Pancreas (tissue), 10 donors: Measurements from ENCODE around the gene RGS12. TPM values are rescaled to one million over a fixed set of nuclear protein-coding genes. Genes with fewer than 3 reads are reported as not detected.

Experiments
- ATAC-seq, 4 donors: fragments of 200-7000 bp; cut with Tn5 transposase; one replicate each; pipeline versions ENCODE4 v1.8.0 to v1.9.1; 2020; ENCODE audit warnings: mild to moderate bottlenecking in 4 of 4, moderate library complexity in 4 of 4
- DNase-seq, 6 donors: peaks; one replicate each; pipeline ENCODE4 v3.0.0-alpha.2; 2020
- FAIRE-seq: peaks from 2 replicates; lab custom pipeline; 2012; peaks lifted over from hg19 to GRCh38; lab: Jason Lieb, UNC
- H3K27ac ChIP-seq, 4 donors: fragments of 200-600 bp; sonication (generic); 1 replicate in 3 of 4; 2 replicates in 1 of 4; pipeline versions ENCODE4 v1.5.0 to v1.8.0; 2020
- H3K27me3 ChIP-seq, 4 donors: fragments of 200-600 bp; one replicate each; pipeline ENCODE4 v1.8.0; 2021
- H3K36me3 ChIP-seq, 3 donors: fragments of 200-600 bp; sonication (generic) in 1 of 3; one replicate each; pipeline versions ENCODE4 v1.5.0 to v1.8.0; 2020 to 2021
- H3K4me1 ChIP-seq, 3 donors: fragments of 200-600 bp; one replicate each; pipeline ENCODE4 v1.8.0; 2021
- H3K4me3 ChIP-seq, 4 donors: fragments of 200-600 bp; sonication (generic) in 2 of 4; one replicate each; pipeline versions ENCODE4 v1.5.0 to v1.8.0; 2020 to 2021
- H3K9me3 ChIP-seq, 4 donors: fragments of 200-600 bp; one replicate each; pipeline ENCODE4 v1.8.0; 2021
- WGBS, 2 donors: extraction: QIAGEN DNeasy Blood & Tissue Kit; methylation state at CpG; one replicate each; pipeline ENCODE4 v1.1.7; 2013; 5-methylcytosine and 5-hydroxymethylcytosine counted together
- intact Hi-C, 3 donors: fragments of 100-400 bp; cut with DNase I; formaldehyde crosslinking; loops; one replicate each; pipeline versions ENCODE4 v1.11.1 to v1.14.2; 2022
- polyA plus RNA-seq, 2 donors: library from polyadenylated mRNA; stranded (reverse); fragments of 200-250 nt; gene quantifications; one replicate each; pipeline ENCODE4 v1.2.3, GENCODE V29; 2013
- total RNA-seq, 6 donors: library from RNA; stranded (reverse); fragmentation: NEBNext Ultra II Directional in 4 of 6; extraction: Animal tissue kit (Norgen Biotek cat#: 25700) in 4 of 6; gene quantifications; one replicate each; pipeline versions ENCODE4 v1.2.1 to v1.2.4, GENCODE V29; 2021 to 2023
- TF ChIP-seq, protein P1 (sequence below), 4 donors: fragments of 200-600 bp; sonication (generic) in 3 of 4; IDR thresholded peaks; one replicate each; pipeline versions ENCODE4 v1.5.0 to v1.8.0; 2021; ENCODE audit warnings: antibody characterized with exemption in 4 of 4
- donor health status: healthy with polysubstance abuse.
- donor health status: DM: no; HTN: no; CAD: no; lungs with moderate emphysema.
- donor health status: DM: no; HTN: no; CAD: no.
- donor health status: control.
- donor health status: control.
- donor health status: Bipolar disorder and iron deficiency.
- donor health status: DM: yes; HTN: yes; CAD: no.
- donor health status: DM: no; HTN: no; CAD: no.
- donor health status: DM: no; HTN: no; CAD: no.
- donor health status: DM: yes; HTN: yes; CAD: no.

RGS12 gene
- total and polyA plus RNA-seq, 8 donors, result 4.6 to 21.6 (median 10.4) TPM

DNA sequence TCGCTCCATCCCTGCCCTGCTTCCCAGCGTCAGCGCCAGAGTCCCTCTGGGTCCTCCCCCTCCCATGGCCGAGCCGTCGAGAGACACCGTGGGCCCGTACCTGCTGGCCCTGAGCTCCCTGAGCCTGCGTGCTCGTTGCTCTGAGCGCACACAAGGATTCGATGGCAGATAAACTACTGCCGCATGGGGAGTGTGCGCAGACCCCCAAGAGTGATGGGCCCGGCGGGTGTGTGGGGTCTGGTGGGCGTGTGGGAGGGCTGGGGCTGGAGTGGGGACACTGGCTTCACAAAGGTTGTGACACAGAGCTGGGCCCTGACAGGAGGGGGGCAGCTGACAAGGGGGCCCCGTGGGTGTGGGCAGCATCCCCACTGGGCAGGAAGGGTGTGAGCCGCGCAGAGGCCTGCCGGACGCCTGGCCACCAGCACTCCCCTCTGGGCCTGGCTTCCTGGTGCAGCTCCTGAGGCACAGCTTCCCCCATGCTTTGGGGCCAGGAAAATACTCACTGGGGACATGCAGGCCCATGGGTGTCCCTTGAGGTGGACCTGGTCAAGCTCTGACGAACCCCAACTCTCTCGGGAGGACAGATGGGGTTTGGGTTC, 4.8 kb upstream of the RGS12 start:
- Histone ChIP-seq H3K4me1 (peaks cover 5 to 7% (median 6%) of the 10 kb centered on the region in 3 donors), H3K9me3 (no peaks in the 10 kb centered on the region), H3K36me3 (no peaks in the 10 kb centered on the region), H3K27ac (no peak overlapping the region), H3K27me3 (no peaks in the 10 kb centered on the region), H3K4me3 (no peak overlapping the region)
- FAIRE-seq, result no peak
- no peak for ATAC-seq
- peak in 1 of 6 donors; percentile 67 for DNase-seq
- intact Hi-C loops, result no loop called here
- TF ChIP-seq, protein P1, sequence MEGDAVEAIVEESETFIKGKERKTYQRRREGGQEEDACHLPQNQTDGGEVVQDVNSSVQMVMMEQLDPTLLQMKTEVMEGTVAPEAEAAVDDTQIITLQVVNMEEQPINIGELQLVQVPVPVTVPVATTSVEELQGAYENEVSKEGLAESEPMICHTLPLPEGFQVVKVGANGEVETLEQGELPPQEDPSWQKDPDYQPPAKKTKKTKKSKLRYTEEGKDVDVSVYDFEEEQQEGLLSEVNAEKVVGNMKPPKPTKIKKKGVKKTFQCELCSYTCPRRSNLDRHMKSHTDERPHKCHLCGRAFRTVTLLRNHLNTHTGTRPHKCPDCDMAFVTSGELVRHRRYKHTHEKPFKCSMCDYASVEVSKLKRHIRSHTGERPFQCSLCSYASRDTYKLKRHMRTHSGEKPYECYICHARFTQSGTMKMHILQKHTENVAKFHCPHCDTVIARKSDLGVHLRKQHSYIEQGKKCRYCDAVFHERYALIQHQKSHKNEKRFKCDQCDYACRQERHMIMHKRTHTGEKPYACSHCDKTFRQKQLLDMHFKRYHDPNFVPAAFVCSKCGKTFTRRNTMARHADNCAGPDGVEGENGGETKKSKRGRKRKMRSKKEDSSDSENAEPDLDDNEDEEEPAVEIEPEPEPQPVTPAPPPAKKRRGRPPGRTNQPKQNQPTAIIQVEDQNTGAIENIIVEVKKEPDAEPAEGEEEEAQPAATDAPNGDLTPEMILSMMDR (IDR thresholded peaks at IDR 0.05), result no peak
- 77 to 81% methylated on average over 19 to 24 of the region's 24 CpGs for WGBS, 2 donors

DNA sequence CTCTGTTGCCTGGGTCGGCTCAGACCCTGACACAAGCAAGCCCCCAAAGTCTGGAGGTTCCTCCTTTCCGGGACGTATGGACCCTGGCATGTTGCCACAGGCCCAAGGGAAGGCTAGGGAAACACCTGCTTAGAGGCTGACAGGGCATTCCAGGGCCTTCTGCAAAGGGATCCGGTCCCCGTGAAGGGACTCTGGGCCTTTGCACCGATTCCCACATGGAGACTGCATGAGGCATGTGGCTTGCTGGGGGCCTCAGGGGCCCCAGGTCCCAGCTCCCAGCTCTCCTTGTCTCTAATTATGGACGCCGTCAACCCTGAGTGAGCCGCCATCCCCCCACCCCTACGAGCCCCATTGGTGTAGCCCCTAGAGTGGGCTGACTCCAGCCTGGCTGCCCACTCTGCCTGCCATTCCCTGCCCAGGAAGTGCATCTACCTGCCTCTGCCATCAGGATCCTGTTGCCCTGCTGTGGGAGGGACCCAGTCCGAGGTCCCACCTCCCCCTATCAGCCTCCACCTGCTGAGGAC, 4.2 kb upstream of the RGS12 start:
- intact Hi-C loops, result no loop called here
- ATAC-seq, result no peak

DNA sequence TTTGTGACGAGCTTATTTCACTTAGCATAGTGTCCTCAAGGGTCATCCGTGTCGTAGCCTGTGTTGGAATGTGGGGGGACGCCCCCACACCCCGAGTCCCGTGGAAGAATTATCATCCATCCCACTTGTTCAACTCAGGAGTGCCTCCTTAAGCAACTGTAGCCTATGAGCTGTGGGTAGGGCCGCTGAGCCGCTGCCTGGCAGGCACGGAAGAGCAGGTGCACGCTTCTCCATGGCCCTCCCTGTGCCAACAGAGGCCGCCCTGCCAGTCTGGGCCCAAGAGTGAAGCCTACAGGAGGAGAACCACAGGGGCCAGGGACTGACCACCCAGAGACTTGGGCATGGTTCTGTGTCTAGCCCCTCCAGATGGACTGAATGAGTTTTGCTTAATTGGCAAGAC, 2.3 kb upstream of the RGS12 start:
- Histone ChIP-seq H3K4me1 (peaks cover 5 to 7% (median 6%) of the 10 kb centered on the region in 3 donors), H3K27me3 (no peaks in the 10 kb centered on the region), H3K27ac (no peak overlapping the region), H3K36me3 (no peaks in the 10 kb centered on the region), H3K4me3 (no peak overlapping the region), H3K9me3 (no peaks in the 10 kb centered on the region)
- ATAC-seq, result no peak
- TF ChIP-seq, protein P1 (IDR thresholded peaks at IDR 0.05), result no peak
- DNase-seq, result no peak
- intact Hi-C loops, result no loop called here
- FAIRE-seq, result no peak
- WGBS, 2 donors, result 81 to 82% methylated on average over 11 of the region's 11 CpGs

More for the DNA sequence above, 4.2 kb upstream of the RGS12 start:
- Histone ChIP-seq H3K4me1 (peaks cover 5 to 7% (median 6%) of the 10 kb centered on the region in 3 donors), H3K4me3 (no peak overlapping the region), H3K27me3 (no peaks in the 10 kb centered on the region), H3K27ac (no peak overlapping the region), H3K9me3 (no peaks in the 10 kb centered on the region), H3K36me3 (no peaks in the 10 kb centered on the region)
- WGBS, 2 donors, result 75 to 81% methylated on average over 11 of the region's 11 CpGs
- TF ChIP-seq, protein P1 (IDR thresholded peaks at IDR 0.05), result no peak
- DNase-seq (peak in 1 of 6 donors; percentile 68), FAIRE-seq (no peak)

DNA sequence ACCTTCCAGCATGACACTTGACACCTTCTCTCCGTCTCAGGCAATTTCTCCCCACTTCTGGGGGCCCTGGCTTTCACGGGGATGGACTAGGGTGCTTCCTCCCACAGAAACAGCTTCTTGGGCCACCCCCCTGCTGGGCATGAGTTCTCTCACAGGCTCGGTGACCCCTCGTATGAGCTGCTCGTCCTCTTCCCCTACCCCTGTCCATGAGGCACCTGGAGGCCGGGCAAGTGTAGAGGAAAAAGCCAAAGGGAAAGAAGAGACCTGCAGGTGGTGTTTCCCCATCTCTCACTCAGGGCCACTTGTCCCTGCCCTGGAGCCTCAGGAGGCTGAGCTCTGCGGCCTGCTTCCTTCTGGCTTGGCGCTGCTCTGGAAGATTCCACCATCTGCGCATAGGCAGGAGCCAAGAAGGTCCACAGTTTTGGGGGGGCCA, 1.9 kb upstream of the RGS12 start:
- Histone ChIP-seq H3K9me3 (no peaks in the 10 kb centered on the region), H3K4me3 (peak overlapping the region in 1 of 4 donors; percentile 84), H3K36me3 (no peaks in the 10 kb centered on the region), H3K4me1 (peaks cover 5 to 7% (median 6%) of the 10 kb centered on the region in 3 donors), H3K27ac (peak overlapping the region in 2 of 4 donors; percentile 93 to 94), H3K27me3 (no peaks in the 10 kb centered on the region)
- ATAC-seq (no peak), FAIRE-seq (no peak), DNase-seq (no peak)
- TF ChIP-seq, protein P1 (IDR thresholded peaks at IDR 0.05), result no peak
- intact Hi-C loops, result no loop called here
- WGBS, 2 donors, result 87 to 92% methylated on average over 9 of the region's 9 CpGs
